ENCODE data around the gene VANGL2.

VANGL2 gene

GRCh38 chr1:160465123-160465522 is 64.8 kb downstream of the VANGL2 start:
- DNase-seq, result no peak

GRCh38 chr1:160466961-160467360 is 66.6 kb downstream of the VANGL2 start:
- DNase-seq, result no peak

- no peak for DNase-seq
Observed at GRCh38 chr1:160467576-160467975, 67.2 kb downstream of the VANGL2 start.

- no peak for DNase-seq
Observed at GRCh38 chr1:160471253-160471652, 70.9 kb downstream of the VANGL2 start.

GRCh38 chr1:160472112-160472511 is 71.7 kb downstream of the VANGL2 start:
- no peak for DNase-seq

GRCh38 chr1:160474392-160475242 is 74.3 kb downstream of the VANGL2 start:
- DNase-seq, result no peak

Data from fibroblast of skin of right biceps (primary cell).